Common myeloid progenitor, CD34-positive (primary cell): Measurements from ENCODE around the gene TEX101.

Source experiments
- CTCF ChIA-PET: fragments of 350-600 bp; sonication (Branson Sonifier 250); formaldehyde crosslinking; loops from one replicate; lab custom pipeline; 2021; ENCODE audit warnings: antibody characterized with exemption; lab: Charles Lee
- POLR2A ChIA-PET: fragments of 350-600 bp; sonication (Branson Sonifier 250); formaldehyde crosslinking; loops from one replicate; lab custom pipeline; 2021; ENCODE audit warnings: antibody characterized with exemption; lab: Charles Lee
- DNase-seq, 3 donors: peaks; one replicate each; pipeline versions ENCODE4 v3.0.0 to v3.0.0-alpha.2; 2013
- H3K27ac ChIP-seq, 2 experiments: 1 replicate in 1 of 2; 2 replicates in 1 of 2; pipeline ENCODE4 v1.7.0; 2013; ENCODE audit warnings: inconsistent platforms in 2 of 2, low read length in 2 of 2, mild to moderate bottlenecking in 2 of 2, low read depth in 1 of 2, moderate library complexity in 1 of 2; ENCODE audit not compliant: severe bottlenecking in 2 of 2, insufficient read depth in 1 of 2, poor library complexity in 1 of 2
- H3K27me3 ChIP-seq, 5 experiments: replicated peaks in 2 of 5; 1 replicate in 3 of 5; 2 replicates in 2 of 5; pipeline versions ENCODE4 v1.6.1 to v1.7.0; 2013; ENCODE audit warnings: low read length in 4 of 5, mild to moderate bottlenecking in 2 of 5, moderate library complexity in 2 of 5, inconsistent platforms in 1 of 5; ENCODE audit not compliant: insufficient read depth in 5 of 5, control insufficient read depth in 4 of 5
- H3K36me3 ChIP-seq, 4 experiments: 1 replicate in 2 of 4; 2 replicates in 2 of 4; pipeline versions ENCODE4 v1.6.1 to v1.7.0; 2013; ENCODE audit warnings: low read length in 3 of 4, control low read depth in 1 of 4, mild to moderate bottlenecking in 1 of 4; ENCODE audit not compliant: control insufficient read depth in 4 of 4, insufficient read depth in 4 of 4
- H3K4me1 ChIP-seq, 4 experiments: 1 replicate in 3 of 4; 2 replicates in 1 of 4; pipeline versions ENCODE4 v1.6.1 to v1.7.1; 2013; ENCODE audit warnings: low read length in 3 of 4, mild to moderate bottlenecking in 3 of 4, control low read depth in 1 of 4, inconsistent platforms in 1 of 4, moderate library complexity in 1 of 4; ENCODE audit not compliant: control insufficient read depth in 4 of 4, insufficient read depth in 4 of 4; ENCODE audit errors: control extremely low read depth in 1 of 4
- H3K4me3 ChIP-seq, 7 experiments: 1 replicate in 4 of 7; 2 replicates in 3 of 7; pipeline versions ENCODE4 v1.5.1 to v1.7.0; 2013; ENCODE audit warnings: mild to moderate bottlenecking in 7 of 7, low read length in 6 of 7, moderate library complexity in 6 of 7, inconsistent platforms in 2 of 7, low read depth in 2 of 7, control low read depth in 1 of 7; ENCODE audit not compliant: insufficient read depth in 4 of 7, control insufficient read depth in 1 of 7; ENCODE audit errors: extremely low read depth in 1 of 7
- H3K9me3 ChIP-seq, 5 experiments: 1 replicate in 4 of 5; 2 replicates in 1 of 5; pipeline versions ENCODE4 v1.6.1 to v1.7.1; 2013; ENCODE audit warnings: low read length in 4 of 5, mild to moderate bottlenecking in 2 of 5, inconsistent platforms in 1 of 5, low read depth in 1 of 5, moderate library complexity in 1 of 5; ENCODE audit not compliant: control insufficient read depth in 4 of 5, insufficient read depth in 2 of 5; ENCODE audit errors: control extremely low read depth in 1 of 5
- WGBS: methylation state at CpG from one replicate; pipeline ENCODE4 v1.1.5; 2013; ENCODE audit not compliant: insufficient coverage; 5-methylcytosine and 5-hydroxymethylcytosine counted together

The TEX101 gene

GRCh38 chr19:43454031-43454430, 39.3 kb downstream of the TEX101 start:
- 90% methylated on average over 2 of the region's 2 CpGs for WGBS
- ChIA-PET CTCF (interaction anchor here (4.4 kb wide), 1 partner anchor 66 kb away, joined by 15 read pairs; no protein-coding TSS in a partner anchor), POLR2A (no interaction called here)
- no peak for DNase-seq
- H3K4me3 ChIP-seq, result no peak overlapping the region
- H3K36me3 ChIP-seq, result no peaks in the 10 kb centered on the region
- H3K4me1 ChIP-seq, result peaks cover 7 to 16% (median 15%) of the 10 kb centered on the region in 4 experiments
- no peaks in the 10 kb centered on the region for H3K27me3 ChIP-seq
- H3K27ac ChIP-seq, result no peak overlapping the region
- no peaks in the 10 kb centered on the region for H3K9me3 ChIP-seq

GRCh38 chr19:43455321-43456113, 40.8 kb downstream of the TEX101 start:
- POLR2A ChIA-PET, result no interaction called here
- Histone ChIP-seq H3K4me1 (peaks cover 7 to 14% (median 14%) of the 10 kb centered on the region in 4 experiments), H3K27me3 (no peaks in the 10 kb centered on the region), H3K36me3 (no peaks in the 10 kb centered on the region), H3K9me3 (no peaks in the 10 kb centered on the region), H3K27ac (no peak overlapping the region), H3K4me3 (peak overlapping the region in 2 of 7 experiments; percentile 12 to 26)
- CTCF ChIA-PET, result interaction anchor here (3.2 kb wide), 1 partner anchor 8 kb away, joined by 15 read pairs; no protein-coding TSS in a partner anchor
- 63% methylated on average over 6 of the region's 10 CpGs for WGBS
- DNase-seq, result peak in 1 of 3 donors; percentile 19

- H3K4me1 ChIP-seq, result peaks cover 7 to 12% (median 11%) of the 10 kb centered on the region in 4 experiments
- no peaks in the 10 kb centered on the region for H3K36me3 ChIP-seq
- no peak overlapping the region for H3K4me3 ChIP-seq
- H3K9me3 ChIP-seq, result no peaks in the 10 kb centered on the region
- ChIA-PET POLR2A (no interaction called here), CTCF (interaction anchor here (0.5 to 3.2 kb wide), 5 partner anchors 10 to 329 kb away, joined by 3 to 15 read pairs (median 4); no protein-coding TSS in a partner anchor)
- DNase-seq, result no peak
- WGBS, result 83% methylated on average over 1 of the region's 4 CpGs
- peaks cover 0 to 1% (median 0%) of the 10 kb centered on the region in 5 experiments for H3K27me3 ChIP-seq
- no peak overlapping the region for H3K27ac ChIP-seq
Observed at GRCh38 chr19:43457809-43458208, 43.1 kb downstream of the TEX101 start.

- 86% methylated on average over 8 of the region's 16 CpGs for WGBS
- CTCF ChIA-PET, result interaction anchor here (1.1 to 2.4 kb wide), 5 partner anchors 10 to 58 kb away, joined by 3 to 12 read pairs (median 4); no protein-coding TSS in a partner anchor
Observed at GRCh38 chr19:43460362-43461016, 45.8 kb downstream of the TEX101 start.

GRCh38 chr19:43461303-43461702, 46.6 kb downstream of the TEX101 start:
- POLR2A ChIA-PET, result no interaction called here
- WGBS, result 98% methylated on average over 8 of the region's 12 CpGs
- Histone ChIP-seq H3K4me3 (no peak overlapping the region), H3K4me1 (peaks cover 0 to 22% (median 15%) of the 10 kb centered on the region in 4 experiments), H3K9me3 (no peaks in the 10 kb centered on the region), H3K36me3 (no peaks in the 10 kb centered on the region), H3K27ac (no peak overlapping the region), H3K27me3 (peaks cover 0 to 6% (median 0%) of the 10 kb centered on the region in 5 experiments)
- CTCF ChIA-PET, result interaction anchor here (1.1 to 2.4 kb wide), 5 partner anchors 11 to 57 kb away, joined by 3 to 12 read pairs (median 4); no protein-coding TSS in a partner anchor
- DNase-seq, result no peak

More at GRCh38 chr19:43460362-43461016, 45.8 kb downstream of the TEX101 start:
- POLR2A ChIA-PET, result no interaction called here
- no peak for DNase-seq
- Histone ChIP-seq H3K27me3 (peaks cover 0 to 2% (median 0%) of the 10 kb centered on the region in 5 experiments), H3K9me3 (no peaks in the 10 kb centered on the region), H3K27ac (no peak overlapping the region), H3K4me3 (no peak overlapping the region), H3K4me1 (peaks cover 4 to 25% (median 21%) of the 10 kb centered on the region in 4 experiments), H3K36me3 (no peaks in the 10 kb centered on the region)

- no peak for DNase-seq
- Histone ChIP-seq H3K27ac (no peak overlapping the region), H3K4me1 (peaks cover 0 to 24% (median 19%) of the 10 kb centered on the region in 4 experiments), H3K27me3 (peaks cover 0 to 6% (median 0%) of the 10 kb centered on the region in 5 experiments), H3K9me3 (no peaks in the 10 kb centered on the region), H3K36me3 (no peaks in the 10 kb centered on the region), H3K4me3 (peak overlapping the region in 1 of 7 experiments; percentile 86)
- WGBS, result 95% methylated on average over 4 of the region's 7 CpGs
- POLR2A ChIA-PET, result interaction anchor here (2.2 kb wide), 1 partner anchor 42 kb away, joined by 6 read pairs; the partner anchor contains the start of gene PHLDB3
- CTCF ChIA-PET, result interaction anchor here (1.3 to 2.7 kb wide), 2 partner anchors 16 to 57 kb away, joined by 4 to 7 read pairs; no protein-coding TSS in a partner anchor
Observed at GRCh38 chr19:43462383-43462782, 47.7 kb downstream of the TEX101 start.
